Caco-2 (cell line): ENCODE results near the gene OPTC. TPM values are rescaled to one million over a fixed set of nuclear protein-coding genes. Genes with fewer than 3 reads are reported as not detected.
A peak's percentile ranks its signal among the peaks of the same experiment; 100 is the strongest.

Experiments used
- BruUV-seq: library from RNA; stranded (reverse); fragments of 400-500 nt; replicated peaks from 2 replicates; lab custom pipeline; 2021; lab: Mats Ljungman, UMichigan
- CTCF ChIA-PET: fragments of 300-600 bp; sonication (Branson Sonifier 250); formaldehyde crosslinking; loops from one replicate; lab custom pipeline; 2022; ENCODE audit warnings: antibody characterized with exemption; lab: Charles Lee
- POLR2A ChIA-PET: fragments of 300-600 bp; sonication (Branson Sonifier 250); formaldehyde crosslinking; loops from one replicate; lab custom pipeline; 2022; ENCODE audit warnings: antibody characterized with exemption; lab: Charles Lee
- DNase-seq, 2 experiments: peaks; one replicate each; pipeline versions ENCODE4 v3.0.0 to v3.0.0-alpha.2; 2020 to 2022
- H3K27me3 ChIP-seq: replicated peaks from 2 replicates; pipeline ENCODE4 v1.6.0; 2011; ENCODE audit warnings: low read length; ENCODE audit not compliant: control insufficient read depth, insufficient read depth
- H3K36me3 ChIP-seq: 2 replicates; pipeline ENCODE4 v1.5.1; 2011; ENCODE audit warnings: low read length; ENCODE audit not compliant: control insufficient read depth, insufficient read depth
- H3K4me1 ChIP-seq: fragments of 250-450 bp; sonication (Bioruptor Pico); 2 replicates; pipeline ENCODE4 v1.5.1; 2020; ENCODE audit warnings: mild to moderate bottlenecking
- H3K4me3 ChIP-seq: 2 replicates; pipeline ENCODE4 v1.5.1; 2011; ENCODE audit warnings: low read depth, mild to moderate bottlenecking, control low read depth, low read length
- H3K9me3 ChIP-seq: fragments of 250-450 bp; sonication (Bioruptor Pico); 2 replicates; pipeline ENCODE4 v1.5.1; 2020; ENCODE audit warnings: mild to moderate bottlenecking, moderate library complexity
- H3K27ac Mint-ChIP-seq: one replicate; pipeline ENCODE4 v1.8.0; 2022; ENCODE audit warnings: mixed read lengths; ENCODE audit not compliant: unreplicated experiment
- H3K27me3 Mint-ChIP-seq: one replicate; pipeline ENCODE4 v1.8.0; 2022; ENCODE audit warnings: mixed read lengths; ENCODE audit not compliant: insufficient read depth, unreplicated experiment
- H3K36me3 Mint-ChIP-seq: one replicate; pipeline ENCODE4 v1.8.0; 2022; ENCODE audit warnings: mild to moderate bottlenecking, mixed read lengths; ENCODE audit not compliant: insufficient read depth, unreplicated experiment
- H3K4me1 Mint-ChIP-seq: one replicate; pipeline ENCODE4 v1.8.0; 2022; ENCODE audit warnings: low read depth, mixed read lengths; ENCODE audit not compliant: unreplicated experiment
- H3K4me3 Mint-ChIP-seq: one replicate; pipeline ENCODE4 v1.8.0; 2022; ENCODE audit warnings: mild to moderate bottlenecking, moderate library complexity, mixed read lengths; ENCODE audit not compliant: unreplicated experiment
- H3K9me3 Mint-ChIP-seq: one replicate; pipeline ENCODE4 v1.8.0; 2022; ENCODE audit warnings: mixed read lengths; ENCODE audit not compliant: unreplicated experiment
- intact Hi-C: fragments of 100-400 bp; cut with micrococcal nuclease; formaldehyde crosslinking; loops from one replicate; pipeline ENCODE4 v1.10.0; 2022; ENCODE audit not compliant: unreplicated experiment
- total RNA-seq: library from RNA; stranded (reverse); gene quantifications from 2 replicates; pipeline ENCODE4 v1.2.3, GENCODE V29; 2022
- TF ChIP-seq, protein P1 (sequence below), 2 experiments: fragments of 200-600 bp in 1 of 2; IDR thresholded peaks; 1 replicate in 1 of 2; 2 replicates in 1 of 2; pipeline versions ENCODE4 v1.5.1 to v1.8.0; 2011 to 2022; ENCODE audit warnings: antibody characterized with exemption in 1 of 2, control low read depth in 1 of 2, inconsistent platforms in 1 of 2, low read depth in 1 of 2, low read length in 1 of 2, mild to moderate bottlenecking in 1 of 2, moderate library complexity in 1 of 2; ENCODE audit not compliant: insufficient read depth in 1 of 2, severe bottlenecking in 1 of 2, unreplicated experiment in 1 of 2

OPTC gene
- total RNA-seq, 1 experiment from 2014 or later, result not detected

DNA sequence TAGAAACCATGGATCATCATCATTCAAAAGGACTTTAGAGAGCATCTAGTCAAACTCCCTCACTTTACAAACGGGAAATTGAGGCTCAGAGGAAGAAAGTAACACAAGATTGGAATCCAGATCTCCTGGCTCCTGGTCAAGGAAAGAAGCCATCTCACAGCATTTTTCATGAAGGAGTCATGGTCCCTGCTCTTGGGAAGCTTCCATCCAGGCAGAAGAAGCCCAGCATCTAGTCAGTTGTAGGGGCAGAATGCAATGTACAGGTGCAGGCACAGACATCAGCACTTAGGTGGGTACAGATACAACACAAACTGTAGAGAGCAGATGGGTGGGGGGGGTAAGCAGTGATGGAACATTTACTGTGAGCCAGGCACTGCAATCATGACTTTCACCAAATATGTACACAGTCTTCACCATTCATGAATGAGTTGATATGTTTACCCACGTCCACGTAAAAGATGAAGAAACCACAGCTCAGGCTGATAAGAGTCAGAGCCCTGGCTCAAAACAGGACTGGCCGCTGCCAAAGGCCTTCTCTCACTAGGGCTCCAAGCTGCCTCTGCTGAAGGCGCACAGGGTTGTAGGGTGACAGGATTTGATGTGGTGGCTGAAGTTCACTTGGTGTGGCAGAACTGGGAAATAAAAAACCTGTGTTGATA lies 44.0 kb downstream of the OPTC start:
- Mint-ChIP-seq H3K27me3 (no peaks in the 10 kb centered on the region), H3K4me3 (no peak overlapping the region), H3K9me3 (no peaks in the 10 kb centered on the region), H3K4me1 (peaks cover 23% of the 10 kb centered on the region), H3K27ac (peak overlapping the region; percentile 92), H3K36me3 (peaks cover 11% of the 10 kb centered on the region)
- CTCF ChIA-PET, result interaction anchor here (0.6 to 1.9 kb wide), 5 partner anchors 10 to 164 kb away, joined by 3 to 7 read pairs (median 3); no protein-coding TSS in a partner anchor
- no TSS peak for BruUV-seq
- Histone ChIP-seq H3K27me3 (no peaks in the 10 kb centered on the region), H3K4me3 (no peak overlapping the region), H3K4me1 (peaks cover 34% of the 10 kb centered on the region), H3K9me3 (no peaks in the 10 kb centered on the region), H3K36me3 (no peaks in the 10 kb centered on the region)
- POLR2A ChIA-PET, result interaction anchor here (0.6 to 0.8 kb wide), 2 partner anchors 233 to 1503 kb away, joined by 5 to 8 read pairs; no protein-coding TSS in a partner anchor
- intact Hi-C loops, result loop anchor here (1.0 to 2.0 kb wide), 3 partner anchors 13 to 88 kb away; partner anchors contain the start of gene ATP2B4
- DNase-seq, result peak; percentile 86 to 88
- TF ChIP-seq, protein P1, sequence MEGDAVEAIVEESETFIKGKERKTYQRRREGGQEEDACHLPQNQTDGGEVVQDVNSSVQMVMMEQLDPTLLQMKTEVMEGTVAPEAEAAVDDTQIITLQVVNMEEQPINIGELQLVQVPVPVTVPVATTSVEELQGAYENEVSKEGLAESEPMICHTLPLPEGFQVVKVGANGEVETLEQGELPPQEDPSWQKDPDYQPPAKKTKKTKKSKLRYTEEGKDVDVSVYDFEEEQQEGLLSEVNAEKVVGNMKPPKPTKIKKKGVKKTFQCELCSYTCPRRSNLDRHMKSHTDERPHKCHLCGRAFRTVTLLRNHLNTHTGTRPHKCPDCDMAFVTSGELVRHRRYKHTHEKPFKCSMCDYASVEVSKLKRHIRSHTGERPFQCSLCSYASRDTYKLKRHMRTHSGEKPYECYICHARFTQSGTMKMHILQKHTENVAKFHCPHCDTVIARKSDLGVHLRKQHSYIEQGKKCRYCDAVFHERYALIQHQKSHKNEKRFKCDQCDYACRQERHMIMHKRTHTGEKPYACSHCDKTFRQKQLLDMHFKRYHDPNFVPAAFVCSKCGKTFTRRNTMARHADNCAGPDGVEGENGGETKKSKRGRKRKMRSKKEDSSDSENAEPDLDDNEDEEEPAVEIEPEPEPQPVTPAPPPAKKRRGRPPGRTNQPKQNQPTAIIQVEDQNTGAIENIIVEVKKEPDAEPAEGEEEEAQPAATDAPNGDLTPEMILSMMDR (IDR thresholded peaks at IDR 0.05; ENCODE audit: insufficient read depth in 1 of 2, low read depth in 1 of 2, low read length in 1 of 2, severe bottlenecking in 1 of 2, unreplicated experiment in 1 of 2), result no peak

DNA sequence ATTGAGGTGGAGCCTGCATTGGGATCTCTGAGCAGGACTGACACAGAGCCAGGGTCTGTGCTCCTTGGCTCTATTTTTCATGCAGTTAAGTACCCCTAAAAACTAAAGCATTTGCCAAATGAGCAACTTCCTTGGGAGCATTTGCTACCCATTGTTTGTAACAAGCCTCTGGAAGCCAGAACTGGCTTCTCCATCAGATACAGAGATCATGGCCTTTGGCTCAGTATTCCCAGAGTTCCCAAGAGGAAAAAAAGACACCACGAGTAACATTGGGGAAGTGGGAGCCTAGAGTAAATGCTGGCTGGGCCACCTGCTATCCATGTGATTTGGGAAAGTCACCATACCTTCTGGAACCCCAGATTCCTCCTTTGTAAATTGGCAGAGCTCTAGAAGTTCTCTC lies 44.8 kb downstream of the OPTC start:
- peaks cover 11% of the 10 kb centered on the region for H3K36me3 Mint-ChIP-seq
- BruUV-seq, result TSS peak; percentile 68
- CTCF ChIA-PET, result interaction anchor here (0.6 to 1.9 kb wide), 5 partner anchors 10 to 163 kb away, joined by 3 to 7 read pairs (median 3); no protein-coding TSS in a partner anchor
- H3K4me1 Mint-ChIP-seq, result peaks cover 23% of the 10 kb centered on the region
- DNase-seq, result no peak
- intact Hi-C loops, result loop anchor here (1.0 kb wide), 1 partner anchor 13 kb away; no protein-coding TSS in a partner anchor
- Histone ChIP-seq H3K9me3 (no peaks in the 10 kb centered on the region), H3K4me3 (no peak overlapping the region), H3K27me3 (no peaks in the 10 kb centered on the region), H3K36me3 (no peaks in the 10 kb centered on the region), H3K4me1 (peaks cover 34% of the 10 kb centered on the region)
- H3K4me3 Mint-ChIP-seq, result no peak overlapping the region
- no peaks in the 10 kb centered on the region for H3K27me3 Mint-ChIP-seq
- POLR2A ChIA-PET, result interaction anchor here (0.6 kb wide), 1 partner anchor 1504 kb away, joined by 5 read pairs; no protein-coding TSS in a partner anchor
- TF ChIP-seq, protein P1 (IDR thresholded peaks at IDR 0.05; ENCODE audit: insufficient read depth in 1 of 2, low read depth in 1 of 2, low read length in 1 of 2, severe bottlenecking in 1 of 2, unreplicated experiment in 1 of 2), result no peak
- peak overlapping the region; percentile 92 for H3K27ac Mint-ChIP-seq
- H3K9me3 Mint-ChIP-seq, result no peaks in the 10 kb centered on the region

- POLR2A ChIA-PET, result no interaction called here
- no peaks in the 10 kb centered on the region for H3K9me3 Mint-ChIP-seq
- no peak for DNase-seq
- H3K36me3 Mint-ChIP-seq, result peaks cover 11% of the 10 kb centered on the region
- intact Hi-C loops, result no loop called here
- peaks cover 34% of the 10 kb centered on the region for H3K4me1 ChIP-seq
- H3K27me3 ChIP-seq, result no peaks in the 10 kb centered on the region
- H3K27ac Mint-ChIP-seq, result no peak overlapping the region
- peaks cover 32% of the 10 kb centered on the region for H3K4me1 Mint-ChIP-seq
- H3K9me3 ChIP-seq, result no peaks in the 10 kb centered on the region
- no peak overlapping the region for H3K4me3 Mint-ChIP-seq
- H3K4me3 ChIP-seq, result no peak overlapping the region
- CTCF ChIA-PET, result no interaction called here
- BruUV-seq, result no TSS peak
- no peaks in the 10 kb centered on the region for H3K36me3 ChIP-seq
- H3K27me3 Mint-ChIP-seq, result no peaks in the 10 kb centered on the region
- TF ChIP-seq, protein P1 (IDR thresholded peaks at IDR 0.05; ENCODE audit: insufficient read depth in 1 of 2, low read depth in 1 of 2, low read length in 1 of 2, severe bottlenecking in 1 of 2, unreplicated experiment in 1 of 2), result no peak
Observed at GRCh38 chr1:203539831-203540546, 46.0 kb downstream of the OPTC start.
